ENCODE measurements around the gene FAM222A.

GRCh38 chr12:109757671-109758265 lies 44.1 kb downstream of the FAM222A start:
- no peak for TF ChIP-seq CTCF (IDR thresholded peaks at IDR 0.05)
- no peak for TF ChIP-seq POLR2A (IDR thresholded peaks at IDR 0.05)
